ENCODE data around the gene NLRC5. TPM values are rescaled to one million over a fixed set of nuclear protein-coding genes. Genes with fewer than 3 reads are reported as not detected.

NLRC5 gene
- total and polyA plus RNA-seq, 9 of the 15 experiments (the other 6 are each of a cell fraction or from before 2014, with no cell fraction given): 0.59 to 0.71 TPM; not detected in 7

DNA sequence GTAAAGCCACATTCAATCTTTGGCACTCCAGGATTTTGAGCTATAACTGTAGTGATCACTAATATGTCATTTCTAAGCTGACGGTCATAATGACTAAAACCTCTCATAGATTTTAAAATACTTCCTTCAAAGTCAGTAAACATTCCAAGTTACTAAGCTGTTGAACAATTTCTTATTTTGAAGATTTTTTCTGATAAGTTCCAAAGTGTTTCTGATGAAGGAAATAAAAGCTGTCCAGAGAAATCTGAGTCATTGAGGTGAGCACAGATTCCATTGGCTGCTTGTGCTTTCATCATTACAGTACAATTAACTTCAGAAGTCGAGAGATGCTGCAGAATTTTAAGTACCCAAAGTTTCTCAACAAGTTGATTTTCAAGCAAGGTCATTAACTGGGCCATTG, 23.9 kb downstream of the NLRC5 start:
- no peak for ATAC-seq
- DNase-seq (ENCODE audit: extremely low read depth in 1 of 4, low spot score in 3 of 4): no peak
- Histone ChIP-seq H3K4me2 (ENCODE audit: insufficient read depth, low read length) (no peak overlapping the region), H3K9me3 (replicated peaks; ENCODE audit: control insufficient read depth, insufficient read depth, low read depth, low read length) (no peaks in the 10 kb centered on the region), H2AFZ (ENCODE audit: low read depth, low read length) (no peak overlapping the region), H3K4me3 (no peak overlapping the region), H3K9ac (ENCODE audit: insufficient read depth in 1 of 2, low read depth in 2 of 2, low read length in 2 of 2) (no peak overlapping the region), H3K36me3 (ENCODE audit: control insufficient read depth, insufficient read depth, low read length) (no peaks in the 10 kb centered on the region), H3K9me1 (ENCODE audit: control insufficient read depth, insufficient read depth, low read length) (no peaks in the 10 kb centered on the region), H3K4me1 (replicated peaks in 1 of 2; ENCODE audit: control insufficient read depth in 2 of 2, insufficient read depth in 2 of 2, low read length in 2 of 2) (no peaks in the 10 kb centered on the region), H3K79me2 (ENCODE audit: control insufficient read depth, insufficient read depth, low read length) (no peaks in the 10 kb centered on the region), H3K27me3 (ENCODE audit: control insufficient read depth in 2 of 2, insufficient read depth in 2 of 2, low read length in 2 of 2) (peaks cover 25 to 32% of the 10 kb centered on the region in 2 experiments), H4K20me1 (replicated peaks; ENCODE audit: control insufficient read depth, insufficient read depth, low read length) (no peaks in the 10 kb centered on the region), H3K27ac (ENCODE audit: extremely low read depth, low read depth, low read length) (no peak overlapping the region)
- intact Hi-C loops (cut with micrococcal nuclease) (no loop called here), in situ Hi-C loops (cut with MboI) (no loop called here)
- WGBS (ENCODE audit: insufficient coverage, low coverage, missing lambda C conversion rate): 13% methylated on average over 2 of the region's 2 CpGs
- TF ChIP-seq ELF1 (tag; IDR thresholded peaks at IDR 0.05): no peak
- TF ChIP-seq IRF1 (CRISPR knock-in tag; IDR thresholded peaks at IDR 0.05; ENCODE audit: borderline replicate concordance): no peak
- TF ChIP-seq KDM2B (CRISPR knock-in tag; IDR thresholded peaks at IDR 0.05): no peak
- TF ChIP-seq TRIM28 (IDR thresholded peaks at IDR 0.05): no peak
- TF ChIP-seq ZBTB33 (CRISPR knock-in tag; IDR thresholded peaks at IDR 0.05): no peak
- no peak for TF ChIP-seq PKNOX1 (IDR thresholded peaks at IDR 0.05)
- TF ChIP-seq GTF2E2 (tag; IDR thresholded peaks at IDR 0.05): no peak
- no peak for FAIRE-seq
- POLR2A ChIA-PET: no interaction called here
- no TSS peak for BruUV-seq (replicated peaks)
- CTCF ChIA-PET (ENCODE audit: low intra/inter-chr PET ratio): no interaction called here
